Skeletal muscle satellite cell (primary cell): ENCODE results near the gene NTSR1.
"Not testable (repeated sequence)": the region's sequence is repeated elsewhere in the genome, so short reads cannot be mapped to it uniquely, and the experiment has no call there.

Experiments
- H3K27me3 ChIP-seq: 2 replicates; pipeline ENCODE4 v1.7.0; 2013; ENCODE audit warnings: low read length; ENCODE audit not compliant: control insufficient read depth, insufficient read depth
- H3K36me3 ChIP-seq: 2 replicates; pipeline ENCODE4 v1.7.0; 2013; ENCODE audit warnings: mild to moderate bottlenecking, control low read depth, low read length; ENCODE audit not compliant: insufficient read depth
- H3K4me1 ChIP-seq: 2 replicates; pipeline ENCODE4 v1.7.0; 2013; ENCODE audit warnings: low read length; ENCODE audit not compliant: control insufficient read depth, insufficient read depth
- H3K4me2 ChIP-seq: 2 replicates; pipeline ENCODE4 v1.7.0; 2013; ENCODE audit warnings: mild to moderate bottlenecking, low read length
- H3K4me3 ChIP-seq: 2 replicates; pipeline ENCODE4 v1.7.0; 2013; ENCODE audit warnings: low read length
- H3K9ac ChIP-seq: 2 replicates; pipeline ENCODE4 v1.7.0; 2013; ENCODE audit warnings: mild to moderate bottlenecking, low read depth, low read length, moderate library complexity
- H3K9me3 ChIP-seq: replicated peaks from 2 replicates; pipeline ENCODE4 v1.7.0; 2013; ENCODE audit warnings: mild to moderate bottlenecking, control low read depth, low read length

The NTSR1 gene

DNA sequence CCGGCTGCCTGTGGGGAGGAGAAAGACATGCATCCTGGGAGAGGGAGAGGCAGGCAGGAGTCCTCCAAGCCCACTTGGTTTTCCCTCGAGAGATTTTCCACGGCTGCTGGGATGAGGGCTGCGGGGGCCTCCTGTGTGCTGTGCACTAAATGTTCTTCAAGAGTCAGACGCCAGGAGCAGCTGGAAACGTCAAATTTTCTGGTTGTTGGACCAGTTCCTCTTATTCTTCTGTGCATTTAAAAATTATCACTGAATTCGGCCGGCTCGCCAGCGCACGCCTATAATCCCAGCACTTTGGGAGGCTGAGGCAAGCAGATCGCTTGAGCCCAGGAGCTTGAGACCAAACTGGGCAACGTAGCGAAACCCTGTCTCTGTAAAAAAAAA is 32.8 kb upstream of the NTSR1 start:
- no peak overlapping the region for H3K4me3 ChIP-seq
- H3K9ac ChIP-seq, result no peak overlapping the region
- H3K27me3 ChIP-seq, result peaks cover 45% of the 10 kb centered on the region
- peaks cover 11% of the 10 kb centered on the region for H3K4me1 ChIP-seq
- H3K36me3 ChIP-seq, result no peaks in the 10 kb centered on the region
- peak overlapping the region; percentile 61 for H3K4me2 ChIP-seq
- H3K9me3 ChIP-seq, result no peaks in the 10 kb centered on the region

DNA sequence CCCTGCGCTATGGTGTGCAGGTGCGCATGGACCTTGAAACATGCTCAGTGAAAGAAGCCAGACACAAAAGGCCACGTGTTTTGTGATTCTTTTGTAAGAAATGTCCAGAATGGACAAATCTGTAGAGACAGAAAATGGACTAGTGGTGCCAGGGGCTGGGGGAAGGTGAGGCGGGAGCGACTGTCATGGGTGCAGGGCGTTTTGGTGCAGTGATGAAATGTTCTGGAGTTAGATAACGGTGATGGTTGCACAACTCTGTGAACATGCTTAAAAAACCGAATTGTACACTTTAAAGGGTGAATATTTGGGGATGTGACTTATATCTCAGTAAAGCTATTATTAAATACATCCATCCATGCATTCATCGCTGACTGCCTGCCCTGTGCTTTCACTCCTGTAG is 31.7 kb upstream of the NTSR1 start:
- Histone ChIP-seq H3K27me3 (peaks cover 56% of the 10 kb centered on the region), H3K9me3 (no peaks in the 10 kb centered on the region), H3K36me3 (no peaks in the 10 kb centered on the region), H3K4me1 (peaks cover 11% of the 10 kb centered on the region), H3K4me3 (no peak overlapping the region), H3K4me2 (no peak overlapping the region), H3K9ac (no peak overlapping the region)

DNA sequence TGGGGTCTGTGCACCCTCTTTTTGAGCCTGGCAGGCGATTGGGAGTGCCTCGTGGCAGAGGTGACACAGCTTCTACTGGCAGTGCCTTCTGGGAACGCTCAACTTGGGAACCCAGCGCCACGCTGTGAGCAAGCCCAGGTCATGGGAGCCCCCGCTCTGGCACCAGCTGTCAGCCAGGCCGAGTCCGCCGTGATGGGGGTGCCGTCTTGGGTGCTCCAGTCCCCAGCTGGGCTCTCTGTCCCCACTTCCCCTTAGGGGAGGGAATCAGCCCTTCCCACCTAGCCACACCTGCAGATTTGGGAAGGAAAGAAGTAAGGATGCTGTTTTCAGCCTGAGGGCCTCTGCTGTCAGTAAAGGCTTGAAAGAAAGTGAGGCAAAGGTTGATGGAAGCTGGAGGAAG is 31.0 kb upstream of the NTSR1 start:
- Histone ChIP-seq H3K9me3 (no peaks in the 10 kb centered on the region), H3K27me3 (peaks cover 63% of the 10 kb centered on the region), H3K4me3 (no peak overlapping the region), H3K9ac (no peak overlapping the region), H3K4me1 (peaks cover 11% of the 10 kb centered on the region), H3K36me3 (no peaks in the 10 kb centered on the region), H3K4me2 (no peak overlapping the region)

DNA sequence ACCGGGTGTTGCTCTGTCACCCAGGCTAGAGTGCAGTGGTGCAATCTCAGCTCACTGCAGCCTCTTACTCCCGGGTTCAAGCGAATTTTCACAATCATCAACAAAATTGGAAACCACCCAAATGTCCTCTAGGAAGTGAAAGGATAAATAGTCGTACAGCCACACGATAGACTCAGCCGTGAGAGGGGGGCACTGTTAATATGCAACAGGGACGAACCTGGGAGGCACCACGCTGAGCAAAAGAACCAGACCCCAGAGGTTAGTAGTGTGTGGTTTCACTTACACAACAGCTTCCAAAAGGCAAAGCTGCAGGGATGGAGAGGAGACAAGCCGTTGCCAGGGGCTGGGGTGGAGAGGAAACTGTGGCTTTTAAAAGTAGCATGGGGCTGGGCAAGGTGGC is 30.1 kb upstream of the NTSR1 start:
- H3K27me3 ChIP-seq, result peaks cover 71% of the 10 kb centered on the region
- no peak overlapping the region for H3K4me3 ChIP-seq
- no peaks in the 10 kb centered on the region for H3K9me3 ChIP-seq
- no peaks in the 10 kb centered on the region for H3K36me3 ChIP-seq
- H3K9ac ChIP-seq, result no peak overlapping the region
- H3K4me1 ChIP-seq, result peaks cover 11% of the 10 kb centered on the region
- no peak overlapping the region for H3K4me2 ChIP-seq

DNA sequence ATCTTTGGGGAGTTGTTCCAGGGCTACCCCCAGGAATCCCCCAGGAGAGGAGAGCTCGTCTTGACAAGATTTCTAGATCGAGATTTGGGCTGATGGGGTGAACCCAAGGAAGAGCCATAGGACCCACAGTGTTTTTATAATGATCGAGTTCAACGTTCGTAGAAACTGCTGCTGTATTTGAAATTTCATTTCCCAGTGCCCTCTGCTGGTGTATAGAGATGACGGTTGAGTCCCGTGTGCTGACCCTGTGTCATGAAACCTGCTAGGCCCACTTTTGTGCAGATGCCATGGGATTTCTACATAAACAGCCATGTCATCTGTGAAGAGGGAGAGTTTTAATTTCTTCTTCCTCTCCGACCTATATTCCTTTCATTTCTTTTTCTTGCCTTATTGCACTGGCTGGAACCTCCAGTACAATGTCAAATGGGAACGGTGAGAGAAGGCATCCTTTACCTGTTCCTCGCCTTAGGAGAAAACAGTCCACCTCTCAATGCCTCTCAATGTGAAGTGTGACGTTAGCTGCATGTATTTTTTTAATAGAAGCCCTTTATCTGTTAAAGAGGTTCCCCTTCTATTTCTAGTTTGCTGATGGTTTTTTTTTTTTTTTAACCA is 28.6 kb upstream of the NTSR1 start:
- no peak overlapping the region for H3K4me3 ChIP-seq
- no peak overlapping the region for H3K9ac ChIP-seq
- H3K4me1 ChIP-seq, result peaks cover 10% of the 10 kb centered on the region
- no peak overlapping the region for H3K4me2 ChIP-seq
- no peaks in the 10 kb centered on the region for H3K9me3 ChIP-seq
- peaks cover 65% of the 10 kb centered on the region for H3K27me3 ChIP-seq
- H3K36me3 ChIP-seq, result no peaks in the 10 kb centered on the region

DNA sequence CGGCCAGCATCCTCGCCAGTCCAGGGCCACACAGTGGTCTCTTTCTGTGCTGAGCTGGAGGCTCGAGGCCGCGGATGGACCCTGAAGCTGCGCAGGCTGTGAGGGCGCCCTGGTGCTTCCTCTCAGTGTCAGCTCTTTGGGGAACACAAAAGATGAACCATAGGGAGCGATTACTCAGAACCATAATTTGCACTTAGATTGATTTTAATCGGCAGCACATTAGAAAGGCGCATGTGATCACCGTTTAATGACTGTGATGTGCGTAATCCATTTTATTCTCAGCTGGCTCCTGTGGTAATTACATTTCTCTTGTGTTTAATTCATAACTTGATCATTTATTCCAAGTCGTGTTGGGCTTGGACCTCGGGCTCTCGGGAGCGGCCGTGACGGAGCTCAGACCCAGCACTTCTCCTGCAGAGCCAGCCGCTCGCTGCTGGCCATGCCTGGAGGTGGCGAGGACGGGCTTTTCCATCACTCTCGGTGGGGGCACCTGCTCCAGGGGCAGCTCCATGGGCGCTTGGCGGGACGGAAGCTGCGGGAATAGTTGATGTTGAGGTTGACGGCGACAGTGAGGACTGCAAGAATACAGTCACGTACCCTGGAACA is 25.6 kb upstream of the NTSR1 start:
- Histone ChIP-seq H3K27me3 (peaks cover 63% of the 10 kb centered on the region), H3K36me3 (no peaks in the 10 kb centered on the region), H3K4me3 (no peak overlapping the region), H3K4me1 (no peaks in the 10 kb centered on the region), H3K9me3 (no peaks in the 10 kb centered on the region), H3K4me2 (no peak overlapping the region), H3K9ac (no peak overlapping the region)

DNA sequence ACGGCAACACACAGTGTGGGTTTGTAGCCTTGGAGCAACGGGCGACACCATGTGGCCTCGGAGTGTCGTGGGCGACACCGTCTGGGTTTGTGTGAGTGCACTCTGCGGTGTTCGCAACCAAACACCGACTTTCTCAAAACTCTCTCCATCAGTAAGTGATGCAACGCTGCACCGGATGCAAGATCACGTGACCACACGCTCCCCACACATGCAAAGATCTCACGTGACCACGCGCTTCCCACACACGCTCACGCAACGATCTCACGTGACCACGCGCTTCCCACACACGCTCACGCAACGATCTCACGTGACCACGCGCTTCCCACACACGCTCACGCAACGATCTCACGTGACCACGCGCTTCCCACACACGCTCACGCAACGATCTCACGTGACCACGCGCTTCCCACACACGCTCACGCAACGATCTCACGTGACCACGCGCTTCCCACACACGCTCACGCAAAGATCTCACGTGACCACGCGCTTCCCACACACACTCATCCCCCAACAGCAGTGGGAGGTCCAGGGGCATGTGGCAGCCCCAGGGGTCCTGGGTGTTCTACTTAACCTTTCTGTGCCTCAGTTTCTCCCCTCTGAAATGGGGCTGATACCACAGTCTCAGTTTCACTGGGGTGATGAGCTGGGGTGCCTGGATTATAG is 24.8 kb upstream of the NTSR1 start:
- not testable (repeated sequence) for H3K9me3 ChIP-seq, H3K4me1 ChIP-seq, H3K36me3 ChIP-seq, H3K4me2 ChIP-seq, H3K9ac ChIP-seq, H3K4me3 ChIP-seq
- peaks cover 65% of the 10 kb centered on the region for H3K27me3 ChIP-seq

DNA sequence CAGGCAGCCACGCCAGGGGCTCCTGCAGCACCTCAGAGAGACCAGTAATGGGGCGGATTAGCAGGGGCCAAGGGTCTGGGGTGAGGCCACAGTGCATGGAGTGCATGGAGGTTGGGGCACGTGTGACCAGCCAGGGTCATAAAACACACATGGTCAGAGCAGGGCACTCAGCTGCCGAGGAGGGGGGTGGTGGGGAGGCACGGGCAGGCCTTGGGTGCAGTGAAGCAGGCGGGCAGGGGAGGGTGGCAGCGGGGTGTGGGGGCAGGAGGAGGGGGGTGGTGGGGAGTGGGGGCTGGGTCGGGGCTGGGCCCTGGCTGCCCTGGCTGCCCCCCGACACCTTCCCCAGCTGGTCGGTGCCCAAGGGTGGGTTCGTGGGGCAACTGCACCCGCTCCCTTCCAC is 23.7 kb upstream of the NTSR1 start:
- no peaks in the 10 kb centered on the region for H3K4me1 ChIP-seq
- no peak overlapping the region for H3K4me3 ChIP-seq
- H3K9ac ChIP-seq, result no peak overlapping the region
- peaks cover 62% of the 10 kb centered on the region for H3K27me3 ChIP-seq
- H3K36me3 ChIP-seq, result no peaks in the 10 kb centered on the region
- no peak overlapping the region for H3K4me2 ChIP-seq
- no peaks in the 10 kb centered on the region for H3K9me3 ChIP-seq

DNA sequence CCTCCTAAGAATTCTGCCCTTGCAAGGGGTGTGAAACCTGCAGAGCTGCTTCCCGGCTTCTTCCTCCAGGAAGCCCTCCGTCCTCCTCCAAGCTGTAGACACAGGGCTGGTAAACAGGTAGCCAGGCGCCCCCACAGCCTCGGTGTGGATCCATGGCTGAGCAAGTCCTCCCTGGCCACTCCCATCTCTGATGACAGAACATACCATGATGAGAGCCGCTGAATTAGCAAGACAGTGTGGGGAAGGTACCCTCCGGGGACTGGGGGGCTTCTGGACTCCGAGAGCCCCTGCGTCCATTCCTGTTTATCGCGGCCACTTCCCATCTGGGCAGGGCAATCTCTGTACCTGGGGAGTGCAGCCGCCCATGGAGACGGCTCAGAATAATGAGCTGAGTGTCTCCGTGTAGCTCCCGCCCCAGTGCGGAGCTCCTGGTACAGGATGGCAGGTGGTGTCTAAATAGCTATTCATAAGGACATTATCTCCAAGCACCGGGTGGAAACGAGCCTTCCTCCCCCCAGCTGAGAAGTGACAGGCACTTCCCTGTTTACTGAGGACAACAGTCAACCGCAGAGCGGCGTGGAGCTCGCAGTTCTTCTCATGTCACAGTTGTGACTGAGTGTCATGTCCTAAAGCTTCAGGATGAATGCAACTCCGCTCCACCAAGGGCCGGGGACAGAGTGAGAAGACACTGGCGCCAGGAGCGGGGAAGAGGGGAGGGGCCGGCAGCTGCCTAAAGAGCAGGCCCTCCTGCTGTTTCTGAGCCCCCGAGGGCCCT is 22.7 kb upstream of the NTSR1 start:
- H3K9me3 ChIP-seq, result no peaks in the 10 kb centered on the region
- H3K4me1 ChIP-seq, result no peaks in the 10 kb centered on the region
- no peak overlapping the region for H3K9ac ChIP-seq
- no peaks in the 10 kb centered on the region for H3K36me3 ChIP-seq
- no peak overlapping the region for H3K4me2 ChIP-seq
- H3K27me3 ChIP-seq, result peaks cover 52% of the 10 kb centered on the region
- no peak overlapping the region for H3K4me3 ChIP-seq

DNA sequence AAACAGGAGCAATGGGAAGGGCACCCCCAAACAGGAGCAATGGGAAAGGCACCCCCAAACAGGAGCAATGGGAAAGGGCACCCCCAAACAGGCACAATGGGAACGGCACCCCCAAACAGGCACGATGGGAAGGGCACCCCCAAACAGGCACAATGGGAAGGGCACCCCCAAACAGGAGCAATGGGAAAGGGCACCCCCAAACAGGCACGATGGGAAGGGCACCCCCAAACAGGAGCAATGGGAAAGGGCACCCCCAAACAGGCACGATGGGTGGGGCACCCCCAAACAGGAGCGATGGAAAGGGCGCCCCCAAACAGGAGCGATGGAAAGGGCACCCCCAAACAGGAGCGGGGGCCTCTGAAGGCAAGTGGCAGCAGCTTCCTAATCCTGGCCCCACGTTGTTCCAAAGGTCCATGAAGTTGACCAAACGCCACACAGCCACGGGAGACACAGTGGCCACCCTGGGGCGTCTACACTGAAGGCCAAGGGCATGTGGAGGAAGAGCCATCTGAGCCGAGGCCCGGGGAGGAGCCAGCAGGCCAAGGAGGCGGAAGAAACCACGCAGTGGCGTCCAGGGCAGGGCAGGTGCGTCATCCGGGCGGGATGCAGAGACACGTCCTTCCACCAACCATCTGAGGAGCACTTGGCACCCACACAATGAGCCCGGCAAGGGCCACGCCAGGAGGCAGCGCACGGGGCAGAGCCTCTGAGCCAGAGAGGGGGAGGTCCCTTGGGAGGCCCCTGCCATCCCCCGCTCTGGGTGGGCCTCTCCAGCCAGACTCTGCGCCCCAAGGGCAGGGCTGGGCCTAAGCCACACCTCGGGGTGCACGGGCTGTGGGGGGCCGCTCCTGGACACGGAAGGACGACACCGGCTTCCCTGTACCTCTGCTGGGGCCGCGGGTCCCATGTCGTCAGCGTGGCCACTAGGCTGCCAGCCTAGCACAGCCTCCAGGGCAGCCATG is 21.5 kb upstream of the NTSR1 start:
- Histone ChIP-seq H3K36me3 (no peaks in the 10 kb centered on the region), H3K4me2 (no peak overlapping the region), H3K9me3 (no peaks in the 10 kb centered on the region), H3K27me3 (peaks cover 49% of the 10 kb centered on the region), H3K4me1 (no peaks in the 10 kb centered on the region), H3K4me3 (no peak overlapping the region), H3K9ac (no peak overlapping the region)

DNA sequence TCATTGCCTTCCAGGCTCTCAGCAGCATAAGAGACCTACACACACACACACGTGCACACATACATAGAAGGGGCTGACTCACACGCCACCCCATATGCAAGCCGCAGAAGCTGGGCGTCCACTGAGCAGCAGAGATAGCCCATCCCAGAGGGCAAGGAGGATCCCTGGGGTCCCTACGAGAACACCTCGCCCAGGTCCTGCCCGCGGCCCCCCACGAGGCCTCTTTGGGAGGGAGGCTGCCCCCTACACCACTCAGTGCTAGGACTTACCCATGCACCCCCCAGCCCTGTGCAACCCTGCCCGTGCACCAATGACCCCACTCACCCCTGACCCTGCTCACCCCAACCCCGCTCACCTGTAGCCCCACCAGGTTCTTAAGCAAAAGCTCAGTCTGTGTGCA is 20.6 kb upstream of the NTSR1 start:
- Histone ChIP-seq H3K4me2 (no peak overlapping the region), H3K9me3 (no peaks in the 10 kb centered on the region), H3K27me3 (peaks cover 48% of the 10 kb centered on the region), H3K4me1 (no peaks in the 10 kb centered on the region), H3K36me3 (no peaks in the 10 kb centered on the region), H3K9ac (no peak overlapping the region), H3K4me3 (no peak overlapping the region)
